GM12878 (cell line): Measurements from ENCODE around the gene HSPB6.
A peak's percentile ranks its signal among the peaks of the same experiment; 100 is the strongest.

ENCODE experiments used
- CTCF ChIP-seq, 3 experiments: IDR thresholded peaks in 2 of 3; conservative IDR thresholded peaks in 1 of 3; 2 replicates each; pipeline ENCODE4 v1.5.1; 2011; ENCODE audit warnings: low read depth in 3 of 3, low read length in 3 of 3, mild to moderate bottlenecking in 3 of 3, control low read depth in 2 of 3, moderate library complexity in 2 of 3, inconsistent platforms in 1 of 3, mixed read lengths in 1 of 3; ENCODE audit not compliant: control insufficient read depth in 2 of 3, insufficient read depth in 1 of 3; ENCODE audit errors: extremely low read depth in 1 of 3
- MEF2A ChIP-seq: IDR thresholded peaks from 2 replicates; pipeline ENCODE4 v1.6.1; 2011; ENCODE audit warnings: low read depth, mild to moderate bottlenecking, low read length, moderate library complexity; ENCODE audit not compliant: insufficient read depth
- POLR2A ChIP-seq: IDR thresholded peaks from 2 replicates; pipeline ENCODE4 v1.6.1; 2011; ENCODE audit warnings: low read depth, mild to moderate bottlenecking, low read length
- POLR2AphosphoS5 ChIP-seq: IDR thresholded peaks from 2 replicates; pipeline ENCODE4 v1.6.1; 2011; ENCODE audit warnings: mild to moderate bottlenecking, low read length, inconsistent platforms
- RAD51 ChIP-seq: fragments of 450-650 bp; IDR thresholded peaks from 2 replicates; pipeline ENCODE4 v1.6.1; 2016; ENCODE audit warnings: moderate library complexity, mild to moderate bottlenecking, inconsistent platforms

- TF ChIP-seq POLR2AphosphoS5 (no peak), RAD51 (no peak), POLR2A (peak; percentile 80), MEF2A (no peak), CTCF (IDR thresholded peaks at IDR 0.05 in 2 of 3, conservative IDR thresholded peaks at IDR 0.05 in 1 of 3; ENCODE audit: control insufficient read depth in 2 of 3, extremely low read depth in 1 of 3, insufficient read depth in 1 of 3, low read depth in 3 of 3, low read length in 3 of 3) (no peak)
Observed at GRCh38 chr19:35775298-35776101, 18.7 kb upstream of the HSPB6 start, which contains the start of gene ARHGAP33.
